Measurements from ENCODE around the gene TNS1.

Gene TNS1

GRCh38 chr2:217801115-217801531 lies 201.7 kb downstream of the TNS1 start:
- no peaks in the 10 kb centered on the region for H3K27me3 ChIP-seq (ENCODE audit: insufficient read depth, poor library complexity, severe bottlenecking)
- H3K9me3 ChIP-seq (ENCODE audit: severe bottlenecking): no peaks in the 10 kb centered on the region
- H3K36me3 ChIP-seq (ENCODE audit: low read depth): no peaks in the 10 kb centered on the region
- DNase-seq (ENCODE audit: low spot score) (no peak), ATAC-seq (ENCODE audit: low read depth) (no peak)
- TF ChIP-seq CTCF (IDR thresholded peaks at IDR 0.05; ENCODE audit: poor library complexity, severe bottlenecking): no peak
- no peak overlapping the region for H3K27ac ChIP-seq (ENCODE audit: poor library complexity, severe bottlenecking)
- no peak overlapping the region for H3K4me3 ChIP-seq (ENCODE audit: severe bottlenecking)
- peaks cover 5% of the 10 kb centered on the region for H3K4me1 ChIP-seq (ENCODE audit: insufficient read depth, poor library complexity, severe bottlenecking)

GRCh38 chr2:217800433-217801114 lies 202.2 kb downstream of the TNS1 start:
- no peak for TF ChIP-seq CTCF (IDR thresholded peaks at IDR 0.05; ENCODE audit: poor library complexity, severe bottlenecking)
- no peaks in the 10 kb centered on the region for H3K27me3 ChIP-seq (ENCODE audit: insufficient read depth, poor library complexity, severe bottlenecking)
- H3K27ac ChIP-seq (ENCODE audit: poor library complexity, severe bottlenecking): no peak overlapping the region
- no peaks in the 10 kb centered on the region for H3K9me3 ChIP-seq (ENCODE audit: severe bottlenecking)
- H3K4me3 ChIP-seq (ENCODE audit: severe bottlenecking): no peak overlapping the region
- no peak for ATAC-seq (ENCODE audit: low read depth)
- H3K4me1 ChIP-seq (ENCODE audit: insufficient read depth, poor library complexity, severe bottlenecking): peaks cover 5% of the 10 kb centered on the region
- DNase-seq (ENCODE audit: low spot score): no peak
- H3K36me3 ChIP-seq (ENCODE audit: low read depth): no peaks in the 10 kb centered on the region

- no peak overlapping the region for H3K27ac ChIP-seq (ENCODE audit: poor library complexity, severe bottlenecking)
- peaks cover 5% of the 10 kb centered on the region for H3K4me1 ChIP-seq (ENCODE audit: insufficient read depth, poor library complexity, severe bottlenecking)
- H3K27me3 ChIP-seq (ENCODE audit: insufficient read depth, poor library complexity, severe bottlenecking): no peaks in the 10 kb centered on the region
- no peaks in the 10 kb centered on the region for H3K36me3 ChIP-seq (ENCODE audit: low read depth)
- DNase-seq (ENCODE audit: low spot score) (no peak), ATAC-seq (ENCODE audit: low read depth) (no peak)
- no peaks in the 10 kb centered on the region for H3K9me3 ChIP-seq (ENCODE audit: severe bottlenecking)
- no peak overlapping the region for H3K4me3 ChIP-seq (ENCODE audit: severe bottlenecking)
- TF ChIP-seq CTCF (IDR thresholded peaks at IDR 0.05; ENCODE audit: poor library complexity, severe bottlenecking): no peak
Observed at GRCh38 chr2:217799563-217800432, 203.0 kb downstream of the TNS1 start.

- no peak for TF ChIP-seq CTCF (IDR thresholded peaks at IDR 0.05; ENCODE audit: poor library complexity, severe bottlenecking)
- no peak overlapping the region for H3K4me3 ChIP-seq (ENCODE audit: severe bottlenecking)
- no peaks in the 10 kb centered on the region for H3K36me3 ChIP-seq (ENCODE audit: low read depth)
- no peaks in the 10 kb centered on the region for H3K27me3 ChIP-seq (ENCODE audit: insufficient read depth, poor library complexity, severe bottlenecking)
- ATAC-seq (ENCODE audit: low read depth) (no peak), DNase-seq (ENCODE audit: low spot score) (no peak)
- peaks cover 5% of the 10 kb centered on the region for H3K4me1 ChIP-seq (ENCODE audit: insufficient read depth, poor library complexity, severe bottlenecking)
- no peaks in the 10 kb centered on the region for H3K9me3 ChIP-seq (ENCODE audit: severe bottlenecking)
- H3K27ac ChIP-seq (ENCODE audit: poor library complexity, severe bottlenecking): no peak overlapping the region
Observed at GRCh38 chr2:217798743-217799562, 203.8 kb downstream of the TNS1 start.

All from RWPE2 (cell line).